Liver (tissue), 9 donors: Measurements from ENCODE around the gene USP47. TPM values are rescaled to one million over a fixed set of nuclear protein-coding genes. Genes with fewer than 3 reads are reported as not detected.

Experiments used
- DNase-seq: peaks from one replicate; pipeline ENCODE4 v3.0.0-alpha.2; 2017; ENCODE audit warnings: low spot score
- H3K27ac ChIP-seq, 2 donors: one replicate each; pipeline ENCODE4 v1.7.0; 2013; ENCODE audit warnings: inconsistent platforms in 2 of 2, low read length in 2 of 2, control low read depth in 1 of 2, low read depth in 1 of 2, mild to moderate bottlenecking in 1 of 2
- H3K27me3 ChIP-seq, 4 donors: one replicate each; pipeline versions ENCODE4 v1.6.1 to v1.7.0; 2013; ENCODE audit warnings: low read length in 3 of 4, inconsistent platforms in 1 of 4, mild to moderate bottlenecking in 1 of 4, moderate library complexity in 1 of 4; ENCODE audit not compliant: control insufficient read depth in 4 of 4, insufficient read depth in 4 of 4
- H3K36me3 ChIP-seq, 4 donors: one replicate each; pipeline versions ENCODE4 v1.6.1 to v1.7.0; 2013; ENCODE audit warnings: low read length in 3 of 4, mild to moderate bottlenecking in 3 of 4, low read depth in 1 of 4, moderate library complexity in 1 of 4; ENCODE audit not compliant: control insufficient read depth in 4 of 4, insufficient read depth in 3 of 4
- H3K4me1 ChIP-seq, 4 donors: one replicate each; pipeline versions ENCODE4 v1.6.1 to v1.7.0; 2013; ENCODE audit warnings: low read length in 3 of 4, mild to moderate bottlenecking in 3 of 4, moderate library complexity in 1 of 4; ENCODE audit not compliant: control insufficient read depth in 4 of 4, insufficient read depth in 4 of 4
- H3K4me3 ChIP-seq, 3 donors: one replicate each; pipeline versions ENCODE4 v1.6.1 to v1.7.0; 2013; ENCODE audit warnings: low read length in 3 of 3, control low read depth in 1 of 3, low read depth in 1 of 3, mild to moderate bottlenecking in 1 of 3
- H3K9ac ChIP-seq, 2 donors: one replicate each; pipeline ENCODE4 v1.7.0; 2013; ENCODE audit warnings: low read length in 2 of 2, mild to moderate bottlenecking in 2 of 2, moderate library complexity in 2 of 2, control low read depth in 1 of 2, low read depth in 1 of 2
- H3K9me3 ChIP-seq, 4 donors: one replicate each; pipeline versions ENCODE4 v1.6.1 to v1.7.0; 2013; ENCODE audit warnings: low read length in 3 of 4; ENCODE audit not compliant: control insufficient read depth in 4 of 4
- CTCF ChIP-seq: fragments of 150-350 bp; IDR thresholded peaks from 2 replicates; pipeline ENCODE4 v1.5.1; 2017; ENCODE audit warnings: improper control_type of control experiment, low read depth, low read length; ENCODE audit not compliant: missing input control
- EGR1 ChIP-seq, 2 donors: IDR thresholded peaks; 2 replicates each; pipeline ENCODE4 v1.6.1; 2016 to 2018; ENCODE audit warnings: antibody characterized with exemption in 2 of 2, low read depth in 2 of 2
- FOXA2 ChIP-seq: IDR thresholded peaks from 2 replicates; pipeline ENCODE4 v1.6.1; 2016; ENCODE audit warnings: antibody characterized with exemption
- HNF4A ChIP-seq, 2 donors: conservative IDR thresholded peaks; 2 replicates each; pipeline ENCODE4 v1.6.1; 2016; ENCODE audit warnings: antibody characterized with exemption in 2 of 2, mild to moderate bottlenecking in 2 of 2
- HNF4G ChIP-seq: IDR thresholded peaks from 2 replicates; pipeline ENCODE4 v1.6.1; 2016; ENCODE audit warnings: antibody characterized with exemption
- JUND ChIP-seq, 2 donors: IDR thresholded peaks; 2 replicates each; pipeline ENCODE4 v1.6.1; 2016; ENCODE audit warnings: antibody characterized with exemption in 2 of 2
- NR2F2 ChIP-seq: IDR thresholded peaks from 2 replicates; pipeline ENCODE4 v1.6.1; 2016; ENCODE audit warnings: antibody characterized with exemption
- RAD21 ChIP-seq, 2 donors: IDR thresholded peaks; 2 replicates each; pipeline ENCODE4 v1.6.1; 2016; ENCODE audit warnings: antibody characterized with exemption in 2 of 2, mild to moderate bottlenecking in 2 of 2
- REST ChIP-seq: IDR thresholded peaks from 2 replicates; pipeline ENCODE4 v1.6.1; 2016; ENCODE audit warnings: antibody characterized with exemption, mild to moderate bottlenecking
- RXRA ChIP-seq, 2 donors: IDR thresholded peaks; 2 replicates each; pipeline ENCODE4 v1.6.1; 2017 to 2018; ENCODE audit warnings: antibody characterized with exemption in 2 of 2, mild to moderate bottlenecking in 1 of 2
- YY1 ChIP-seq: IDR thresholded peaks from 2 replicates; pipeline ENCODE4 v1.6.1; 2016; ENCODE audit warnings: antibody characterized with exemption, mild to moderate bottlenecking
- ZBTB33 ChIP-seq: IDR thresholded peaks from 2 replicates; pipeline ENCODE4 v1.6.1; 2016; ENCODE audit warnings: antibody characterized with exemption
- WGBS: extraction: QIAGEN DNeasy Blood & Tissue Kit; methylation state at CpG from one replicate; pipeline ENCODE4 v1.1.7; 2013; 5-methylcytosine and 5-hydroxymethylcytosine counted together
- polyA plus RNA-seq, 2 donors: library from polyadenylated mRNA; stranded (reverse) in 1 of 2; unstranded in 1 of 2; fragments of 200-250 nt in 1 of 2; fragments of >200 nt in 1 of 2; fragmentation: Nextera tagmentation in 1 of 2; extraction: Ambion mirVana in 1 of 2; gene quantifications; one replicate each; pipeline versions ENCODE4 v1.2.1 to v1.2.3, GENCODE V29; 2013 to 2015
- total RNA-seq, 2 donors: library from RNA; depleted of rRNA; stranded (reverse); fragments of >200 nt; gene quantifications; one replicate each; pipeline ENCODE4 v1.2.3, GENCODE V29; 2014
- donor health status: healthy.
- donor health status: healthy.
- donor health status: healthy.
- donor health status: healthy.
- donor health status: healthy.

The USP47 gene
- total and polyA plus RNA-seq, 4 donors, result 14.9 to 55.1 (median 32.2) TPM

- H3K4me3 ChIP-seq, result no peak overlapping the region
- TF ChIP-seq YY1 (no peak), JUND (IDR thresholded peaks at IDR 0.05) (no peak), ZBTB33 (no peak), EGR1 (IDR thresholded peaks at IDR 0.05; ENCODE audit: low read depth in 2 of 2) (no peak), FOXA2 (no peak), RAD21 (IDR thresholded peaks at IDR 0.05) (no peak), RXRA (IDR thresholded peaks at IDR 0.05) (no peak), HNF4G (no peak)
- H3K27me3 ChIP-seq, result peaks cover 0 to 7% (median 2%) of the 10 kb centered on the region in 4 donors
- H3K9me3 ChIP-seq, result no peaks in the 10 kb centered on the region
- H3K4me1 ChIP-seq, result peaks cover 0 to 7% (median 1%) of the 10 kb centered on the region in 4 donors
- WGBS, result 86% methylated on average over 4 of the region's 4 CpGs
- H3K27ac ChIP-seq, result no peak overlapping the region
- DNase-seq, result no peak
- no peaks in the 10 kb centered on the region for H3K36me3 ChIP-seq
- H3K9ac ChIP-seq, result no peak overlapping the region
Observed at GRCh38 chr11:12005061-12005460, 163.3 kb downstream of the USP47 start.

- Histone ChIP-seq H3K9me3 (no peaks in the 10 kb centered on the region), H3K27me3 (peaks cover 0 to 7% (median 2%) of the 10 kb centered on the region in 4 donors), H3K9ac (no peak overlapping the region), H3K4me3 (no peak overlapping the region), H3K4me1 (peaks cover 0 to 7% (median 1%) of the 10 kb centered on the region in 4 donors), H3K36me3 (no peaks in the 10 kb centered on the region), H3K27ac (no peak overlapping the region)
- no peak for DNase-seq
- no peak for TF ChIP-seq HNF4A (conservative IDR thresholded peaks at IDR 0.05)
- TF ChIP-seq CTCF, result no peak
- no peak for TF ChIP-seq REST
- no peak for TF ChIP-seq FOXA2
- no peak for TF ChIP-seq RAD21 (IDR thresholded peaks at IDR 0.05)
- TF ChIP-seq NR2F2, result no peak
- TF ChIP-seq JUND (IDR thresholded peaks at IDR 0.05), result no peak
- 87% methylated on average over 1 of the region's 1 CpG for WGBS
Observed at GRCh38 chr11:12005476-12005875, 163.7 kb downstream of the USP47 start.
